Measurements from ENCODE around the gene SMTNL2. TPM values are rescaled to one million over a fixed set of nuclear protein-coding genes. Genes with fewer than 3 reads are reported as not detected.

Gene SMTNL2
- total RNA-seq, 3 donors from 2014 or later: not detected

DNA sequence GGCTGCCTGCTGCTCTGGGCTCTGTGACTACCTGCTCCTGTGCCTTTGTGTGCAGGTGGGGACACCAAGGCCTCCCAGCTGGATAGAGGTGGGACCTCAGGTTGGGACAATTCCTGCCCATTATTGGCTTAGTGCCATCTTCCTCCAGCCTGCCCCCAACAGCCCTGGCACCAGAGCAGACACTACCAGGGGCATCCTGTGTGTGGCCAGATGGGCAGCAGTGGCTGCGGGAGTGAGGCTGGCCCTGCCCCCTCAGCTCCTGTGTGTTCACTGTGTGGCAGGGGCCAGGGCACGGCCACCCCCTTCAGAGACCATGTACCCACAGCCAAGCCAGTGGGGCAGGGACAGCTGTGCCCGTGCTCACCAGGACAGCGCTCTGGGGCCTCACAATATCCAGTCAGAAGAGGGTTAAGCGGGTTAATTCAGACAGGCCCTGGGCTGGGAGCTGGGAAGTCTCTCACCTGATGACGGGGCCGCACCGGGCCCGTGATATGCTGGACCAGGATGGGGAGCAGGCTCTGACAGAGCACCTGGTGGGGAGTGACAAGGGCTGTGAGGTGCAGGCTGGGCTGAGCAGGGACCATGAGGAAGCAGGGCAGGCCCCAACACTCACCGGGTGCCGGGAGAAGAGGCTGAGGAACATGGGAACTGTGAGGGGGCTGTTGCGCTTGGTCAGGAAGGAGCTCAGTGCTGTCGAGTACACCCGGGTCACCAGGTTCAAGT, 42.2 kb upstream of the SMTNL2 start:
- H3K9me3 Mint-ChIP-seq: no peaks in the 10 kb centered on the region
- H3K36me3 Mint-ChIP-seq (ENCODE audit: insufficient read depth): peaks cover 24% of the 10 kb centered on the region
- no peak overlapping the region for H3K4me3 Mint-ChIP-seq
- no peaks in the 10 kb centered on the region for H3K4me1 Mint-ChIP-seq (ENCODE audit: low read depth)
- ATAC-seq: no peak
- no peaks in the 10 kb centered on the region for H3K27me3 Mint-ChIP-seq (ENCODE audit: low read depth)
- DNase-seq: no peak

DNA sequence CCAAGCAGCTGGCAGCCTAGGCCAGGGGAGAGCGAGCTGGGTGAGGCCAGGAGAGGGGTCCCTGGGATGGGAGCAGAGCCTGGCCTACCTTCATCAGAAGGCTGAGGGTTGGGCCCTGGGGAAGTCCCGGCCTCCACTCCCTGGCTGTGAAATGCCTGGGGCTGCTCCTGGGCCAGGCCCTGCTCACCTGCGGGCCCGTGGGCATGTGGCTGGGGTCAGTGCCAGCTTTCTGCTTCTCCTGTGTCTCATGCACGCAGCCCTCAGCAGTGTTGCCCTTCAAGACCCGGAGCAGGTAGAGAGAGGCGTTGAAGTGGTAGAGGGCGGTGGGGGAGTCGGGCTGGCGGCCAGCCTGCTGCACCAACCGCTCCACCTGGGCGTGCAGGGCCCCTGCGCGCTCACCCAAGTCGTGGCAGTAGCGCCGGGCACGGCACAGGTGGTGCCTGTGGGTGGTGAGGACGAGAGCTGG, 41.6 kb upstream of the SMTNL2 start:
- peaks cover 26% of the 10 kb centered on the region for H3K36me3 Mint-ChIP-seq (ENCODE audit: insufficient read depth)

DNA sequence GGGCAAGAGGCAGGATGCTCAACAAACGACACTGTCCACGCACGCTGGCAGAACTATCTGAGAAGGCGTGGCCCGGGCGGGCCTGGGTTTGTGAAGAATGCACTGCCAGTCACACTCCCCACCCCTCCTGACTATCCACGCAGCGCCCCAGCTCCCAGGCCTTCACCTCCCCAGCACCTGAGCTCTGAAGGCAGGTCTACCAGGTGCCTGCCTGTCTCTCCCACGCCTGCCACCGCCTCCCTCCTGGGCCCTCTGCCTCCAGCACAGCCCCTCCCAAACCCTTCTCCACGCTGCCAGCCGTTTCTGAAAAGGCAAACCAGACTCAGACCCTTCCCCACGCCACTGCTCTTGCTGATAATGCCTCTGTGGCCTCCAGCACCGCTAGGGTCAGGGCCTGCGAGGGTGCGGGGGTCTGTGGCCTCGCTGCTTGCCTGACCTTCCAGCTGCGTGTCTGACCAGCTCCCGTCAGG, 40.7 kb upstream of the SMTNL2 start:
- no peaks in the 10 kb centered on the region for H3K9me3 Mint-ChIP-seq
- DNase-seq (no peak), ATAC-seq (no peak)
- H3K27me3 Mint-ChIP-seq (ENCODE audit: low read depth): no peaks in the 10 kb centered on the region
- peaks cover 28% of the 10 kb centered on the region for H3K36me3 Mint-ChIP-seq (ENCODE audit: insufficient read depth)
- H3K4me1 Mint-ChIP-seq (ENCODE audit: low read depth): no peaks in the 10 kb centered on the region
- no peak overlapping the region for H3K4me3 Mint-ChIP-seq

More for the DNA sequence above, 41.6 kb upstream of the SMTNL2 start:
- no peaks in the 10 kb centered on the region for H3K9me3 Mint-ChIP-seq
- no peaks in the 10 kb centered on the region for H3K27me3 Mint-ChIP-seq (ENCODE audit: low read depth)
- no peaks in the 10 kb centered on the region for H3K4me1 Mint-ChIP-seq (ENCODE audit: low read depth)
- no peak overlapping the region for H3K4me3 Mint-ChIP-seq
- DNase-seq (no peak), ATAC-seq (no peak)

DNA sequence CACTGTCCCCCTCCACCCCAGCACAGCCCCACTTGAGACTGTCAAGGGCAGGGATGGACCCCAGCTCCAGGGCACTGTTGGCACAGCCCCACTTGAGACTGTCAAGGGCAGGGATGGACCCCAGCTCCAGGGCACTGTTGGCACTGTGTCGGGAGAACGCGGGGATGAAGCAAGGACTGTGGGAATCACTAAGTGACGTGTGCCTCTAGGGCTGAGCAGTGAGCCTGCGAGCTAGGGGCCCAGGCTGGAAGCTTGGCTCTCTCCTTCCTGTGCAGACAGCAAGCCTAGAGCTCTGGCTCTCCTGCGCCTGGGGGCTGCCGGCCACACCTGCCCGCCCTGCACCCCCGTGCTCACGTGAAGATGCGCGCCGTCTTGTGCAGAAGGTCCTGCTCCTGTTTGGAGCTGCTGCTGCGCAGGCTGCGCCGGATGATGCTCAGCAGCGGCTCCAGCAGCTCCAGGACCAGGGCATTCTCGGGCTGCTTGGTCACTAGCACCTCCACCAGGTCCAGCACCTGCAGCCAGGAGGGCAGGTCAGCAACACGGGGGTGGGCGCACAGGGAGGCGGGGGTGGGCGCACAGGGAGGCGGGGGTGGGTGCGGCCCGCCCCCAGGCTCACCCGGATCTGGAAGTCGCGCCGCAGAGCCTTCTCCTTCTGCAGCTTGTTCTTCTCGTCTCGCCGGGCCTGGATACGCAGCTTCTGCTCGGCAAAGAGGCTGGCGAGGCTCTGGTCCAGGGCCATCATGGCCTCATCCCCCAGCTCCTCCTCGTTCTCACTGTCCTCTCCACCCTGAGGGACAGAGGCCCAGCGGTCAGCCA, 40.0 kb upstream of the SMTNL2 start:
- peaks cover 28% of the 10 kb centered on the region for H3K36me3 Mint-ChIP-seq (ENCODE audit: insufficient read depth)
- no peak overlapping the region for H3K4me3 Mint-ChIP-seq
- no peaks in the 10 kb centered on the region for H3K9me3 Mint-ChIP-seq
- ATAC-seq (no peak), DNase-seq (no peak)
- no peaks in the 10 kb centered on the region for H3K4me1 Mint-ChIP-seq (ENCODE audit: low read depth)
- H3K27me3 Mint-ChIP-seq (ENCODE audit: low read depth): no peaks in the 10 kb centered on the region

DNA sequence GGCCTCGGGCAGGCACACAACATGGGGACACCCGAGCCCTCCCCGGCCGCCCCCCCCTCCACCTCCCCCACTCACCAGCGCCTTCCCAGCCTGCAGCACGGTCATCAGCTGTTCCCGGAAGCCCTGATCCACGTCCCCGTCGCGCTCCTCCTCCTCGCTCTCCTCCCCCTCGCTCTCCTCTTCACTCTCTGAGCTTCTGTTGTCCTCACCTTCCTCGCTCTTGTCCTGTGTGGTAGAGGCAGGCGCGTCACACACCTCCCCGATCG, 39.4 kb upstream of the SMTNL2 start:
- ATAC-seq: no peak
- no peaks in the 10 kb centered on the region for H3K9me3 Mint-ChIP-seq

DNA sequence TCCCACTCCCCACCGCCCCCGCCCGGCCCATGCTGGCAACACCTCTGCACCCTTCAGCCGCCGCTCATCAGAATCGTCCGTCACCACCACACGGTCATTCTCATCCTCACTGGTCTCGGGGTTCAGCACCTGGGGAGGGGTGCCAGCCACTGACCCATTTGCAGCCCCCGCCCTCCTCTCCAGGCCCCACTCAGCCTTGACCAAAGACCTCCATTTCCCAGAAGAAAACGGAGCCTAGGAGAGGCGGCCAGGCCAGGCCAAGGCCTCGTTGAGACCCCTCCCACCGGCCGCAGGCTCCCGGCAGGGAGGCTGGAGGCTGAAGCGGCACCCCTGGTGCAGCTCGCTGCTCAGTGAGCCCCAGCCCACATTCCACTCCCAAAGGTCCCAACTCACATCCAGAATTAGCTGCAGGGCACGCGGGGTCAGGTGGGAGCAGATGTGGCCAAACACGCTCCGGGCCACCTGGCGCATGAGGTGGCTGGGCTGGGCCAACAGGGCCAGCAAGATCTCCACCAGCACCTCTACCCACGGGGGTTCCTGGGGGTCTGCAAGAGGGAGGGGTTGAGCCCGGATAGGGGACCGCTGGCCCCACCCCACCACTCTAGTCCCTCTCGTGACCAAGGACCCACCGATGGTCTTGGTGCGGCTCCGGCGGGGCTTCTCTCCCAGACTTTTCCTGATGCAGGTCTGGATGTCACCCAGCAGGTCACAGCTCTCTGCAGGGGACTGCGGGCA, 38.9 kb upstream of the SMTNL2 start:
- ATAC-seq (no peak), DNase-seq (no peak)
- Mint-ChIP-seq H3K9me3 (no peaks in the 10 kb centered on the region), H3K27me3 (ENCODE audit: low read depth) (no peaks in the 10 kb centered on the region), H3K4me1 (ENCODE audit: low read depth) (no peaks in the 10 kb centered on the region), H3K36me3 (ENCODE audit: insufficient read depth) (peaks cover 26% of the 10 kb centered on the region), H3K4me3 (no peak overlapping the region)

More for the DNA sequence above, 39.4 kb upstream of the SMTNL2 start:
- DNase-seq: no peak
- peaks cover 26% of the 10 kb centered on the region for H3K36me3 Mint-ChIP-seq (ENCODE audit: insufficient read depth)
- no peak overlapping the region for H3K4me3 Mint-ChIP-seq
- H3K4me1 Mint-ChIP-seq (ENCODE audit: low read depth): no peaks in the 10 kb centered on the region
- no peaks in the 10 kb centered on the region for H3K27me3 Mint-ChIP-seq (ENCODE audit: low read depth)

DNA sequence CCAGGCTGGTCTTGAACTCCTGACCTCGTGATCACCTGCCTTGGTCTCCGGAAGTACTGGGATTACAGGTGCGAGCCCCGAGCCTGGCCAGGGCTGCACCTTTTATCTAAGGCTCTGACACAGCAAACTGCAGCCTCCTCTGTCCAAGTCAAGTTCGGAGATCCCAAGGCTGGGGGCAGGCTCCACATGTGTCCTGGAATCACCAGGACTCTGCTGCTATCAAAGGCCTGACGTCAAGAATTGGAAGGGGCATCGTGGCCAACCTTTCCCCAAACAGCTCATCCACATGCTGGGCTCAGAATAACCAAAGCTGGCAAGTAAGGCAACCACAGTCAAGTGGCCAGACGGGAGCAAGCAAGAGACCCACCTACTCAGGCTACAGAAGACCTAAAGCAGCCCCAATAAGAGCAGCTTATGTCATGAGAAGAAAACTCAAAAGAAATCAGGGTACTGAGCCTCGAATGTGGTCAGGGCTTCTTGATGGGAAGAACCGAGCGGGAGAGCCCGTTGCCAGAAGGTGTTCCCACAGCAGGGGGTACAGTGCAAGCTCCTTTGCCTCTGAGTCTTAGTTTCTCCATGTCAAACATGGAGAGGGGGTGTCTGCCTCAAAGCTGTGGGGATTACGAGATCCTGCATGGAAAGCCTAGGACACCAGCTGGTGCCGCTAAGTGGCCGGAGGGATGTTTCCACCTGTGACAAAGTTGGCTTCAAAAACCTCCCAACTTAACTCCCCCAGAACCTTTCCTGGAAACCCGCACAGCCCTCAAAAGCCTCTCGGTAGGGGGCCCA, 37.0 kb upstream of the SMTNL2 start:
- H3K4me1 Mint-ChIP-seq (ENCODE audit: low read depth): peaks cover 2% of the 10 kb centered on the region
- H3K4me3 Mint-ChIP-seq: no peak overlapping the region
- ATAC-seq: no peak
- peaks cover 25% of the 10 kb centered on the region for H3K36me3 Mint-ChIP-seq (ENCODE audit: insufficient read depth)
- no peaks in the 10 kb centered on the region for H3K9me3 Mint-ChIP-seq
- no peaks in the 10 kb centered on the region for H3K27me3 Mint-ChIP-seq (ENCODE audit: low read depth)
- DNase-seq: no peak

DNA sequence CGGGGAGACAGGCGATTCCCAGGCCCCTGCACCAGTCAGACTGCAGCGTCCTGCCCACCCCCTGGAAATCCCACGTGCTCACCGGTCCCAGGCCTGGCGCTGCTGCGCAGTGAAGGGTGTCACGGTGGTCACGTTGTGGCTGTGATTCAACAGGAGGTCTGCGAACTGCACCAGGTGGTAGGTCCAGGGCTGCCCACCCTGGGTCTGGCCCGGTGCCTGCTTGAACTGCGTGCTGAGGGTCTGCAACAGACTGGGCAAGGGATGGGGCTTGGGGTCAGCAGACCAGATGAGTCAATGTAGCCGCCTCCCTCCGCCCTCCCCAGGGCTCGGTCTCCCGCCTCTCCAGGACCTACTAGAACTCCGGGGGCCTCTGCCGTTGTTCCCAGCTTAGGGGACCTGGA, 36.3 kb upstream of the SMTNL2 start:
- H3K9me3 Mint-ChIP-seq: no peaks in the 10 kb centered on the region
- H3K36me3 Mint-ChIP-seq (ENCODE audit: insufficient read depth): peaks cover 23% of the 10 kb centered on the region
- H3K27me3 Mint-ChIP-seq (ENCODE audit: low read depth): no peaks in the 10 kb centered on the region
- DNase-seq: no peak
- peaks cover 2% of the 10 kb centered on the region for H3K4me1 Mint-ChIP-seq (ENCODE audit: low read depth)
- no peak overlapping the region for H3K4me3 Mint-ChIP-seq
- ATAC-seq: no peak

DNA sequence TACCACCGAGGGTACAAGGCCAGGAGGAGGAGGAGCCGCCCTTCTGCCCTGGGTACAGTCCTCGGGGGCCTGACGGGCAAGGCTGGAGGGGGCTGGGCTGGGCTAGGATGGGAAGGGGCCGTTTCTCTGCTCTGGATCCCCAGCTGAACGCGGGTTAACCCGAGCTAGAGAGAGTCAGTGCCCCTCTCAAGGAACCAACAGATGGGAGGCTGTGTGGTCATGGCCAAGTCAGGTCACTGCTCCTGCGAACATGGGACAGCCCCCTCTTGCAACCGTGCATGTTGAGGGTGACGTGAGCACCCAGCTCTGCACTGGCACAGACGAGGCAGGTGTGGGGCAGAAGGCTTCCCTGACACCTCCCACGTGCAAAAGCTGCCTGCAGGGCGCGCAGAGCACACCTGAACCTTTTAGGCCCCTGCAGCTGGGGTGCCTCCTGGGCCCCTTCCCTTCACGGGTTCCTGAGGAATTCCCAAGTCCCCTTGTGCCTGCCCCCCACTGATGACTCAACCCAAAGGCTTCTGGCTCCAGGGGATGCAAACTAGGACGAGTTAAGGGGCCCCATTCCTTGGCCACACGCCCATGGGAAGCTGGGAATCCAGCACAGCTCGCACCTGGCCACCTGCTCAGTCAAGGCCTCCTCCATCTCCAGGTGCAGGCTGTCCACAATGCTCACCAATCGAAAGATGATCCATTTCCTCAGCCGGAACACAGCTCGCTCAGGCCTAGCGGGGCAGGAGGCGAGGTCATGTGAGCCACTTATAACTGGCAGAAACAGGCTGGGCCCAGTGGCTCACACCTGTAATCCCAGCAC, 35.4 kb upstream of the SMTNL2 start:
- Mint-ChIP-seq H3K27me3 (ENCODE audit: low read depth) (no peaks in the 10 kb centered on the region), H3K9me3 (no peaks in the 10 kb centered on the region)
- ATAC-seq: no peak

DNA sequence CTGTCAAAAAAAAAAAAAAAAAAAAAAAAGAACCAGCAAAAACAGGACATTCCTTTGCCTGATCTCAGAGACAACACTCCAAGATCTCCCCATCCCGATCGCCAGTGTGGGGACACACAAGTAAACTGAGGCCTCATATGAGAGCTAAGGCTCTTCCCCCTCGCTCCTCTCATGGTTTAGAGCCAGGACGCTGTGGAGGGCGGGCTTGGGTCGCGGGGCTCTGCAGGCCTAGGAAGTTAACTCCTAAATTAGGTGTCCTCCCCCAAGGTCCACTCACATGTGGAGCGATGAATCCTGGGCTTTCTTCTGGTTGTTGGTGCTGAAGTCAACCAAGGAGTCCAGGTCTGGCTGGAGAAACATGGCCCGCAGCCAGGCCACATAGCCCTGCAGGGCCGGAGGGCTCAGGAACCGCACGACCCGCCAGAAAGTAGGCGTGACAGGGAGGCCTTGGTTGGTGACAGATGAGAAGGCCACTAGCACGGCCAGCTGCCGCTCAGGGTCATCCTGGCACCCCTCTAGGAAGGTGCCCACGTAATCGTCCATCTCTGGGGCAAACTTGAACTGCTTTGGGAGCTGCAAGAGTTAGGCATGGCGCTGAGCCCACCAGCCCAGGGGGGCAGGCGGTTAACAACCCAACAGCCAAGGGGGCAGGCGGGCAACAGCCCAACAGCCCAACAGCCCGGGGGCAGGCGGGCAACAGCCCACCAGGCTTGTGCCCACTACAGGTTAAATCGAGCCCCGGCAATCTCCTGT, 34.4 kb upstream of the SMTNL2 start:
- H3K4me1 Mint-ChIP-seq (ENCODE audit: low read depth): peaks cover 14% of the 10 kb centered on the region
- H3K36me3 Mint-ChIP-seq (ENCODE audit: insufficient read depth): peaks cover 20% of the 10 kb centered on the region
- no peaks in the 10 kb centered on the region for H3K9me3 Mint-ChIP-seq
- DNase-seq (no peak), ATAC-seq (no peak)
- no peak overlapping the region for H3K4me3 Mint-ChIP-seq
- no peaks in the 10 kb centered on the region for H3K27me3 Mint-ChIP-seq (ENCODE audit: low read depth)

More for the DNA sequence above, 35.4 kb upstream of the SMTNL2 start:
- H3K36me3 Mint-ChIP-seq (ENCODE audit: insufficient read depth): peaks cover 22% of the 10 kb centered on the region
- no peak overlapping the region for H3K4me3 Mint-ChIP-seq
- DNase-seq: no peak
- H3K4me1 Mint-ChIP-seq (ENCODE audit: low read depth): peaks cover 7% of the 10 kb centered on the region

DNA sequence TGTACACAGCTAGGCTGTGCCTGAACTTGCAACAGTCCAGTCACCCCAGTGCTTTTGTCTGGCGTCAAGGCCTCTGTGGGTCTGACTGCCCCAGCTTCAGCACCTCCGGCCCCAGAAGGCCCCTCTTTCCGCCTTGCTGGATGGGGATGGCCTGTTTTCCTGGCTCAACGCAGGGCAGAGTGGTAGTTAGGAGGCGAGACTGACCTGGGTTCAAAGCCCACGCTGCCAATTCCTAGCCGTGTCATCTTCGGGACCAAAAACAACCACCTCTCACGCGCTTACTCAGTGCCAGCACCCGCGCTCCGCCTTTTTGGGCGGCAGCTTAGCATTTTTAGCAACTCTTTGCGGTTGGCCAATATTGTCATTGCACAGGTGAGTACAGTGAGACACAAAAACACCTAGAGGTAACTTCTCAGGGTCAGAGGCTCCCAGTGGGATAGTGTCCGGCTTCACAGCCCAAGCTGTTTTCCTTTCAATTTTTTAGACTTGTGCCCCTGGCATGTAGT, 33.7 kb upstream of the SMTNL2 start:
- no peaks in the 10 kb centered on the region for H3K9me3 Mint-ChIP-seq
- DNase-seq (no peak), ATAC-seq (no peak)
- no peak overlapping the region for H3K4me3 Mint-ChIP-seq
- peaks cover 20% of the 10 kb centered on the region for H3K36me3 Mint-ChIP-seq (ENCODE audit: insufficient read depth)
- no peaks in the 10 kb centered on the region for H3K27me3 Mint-ChIP-seq (ENCODE audit: low read depth)
- peaks cover 16% of the 10 kb centered on the region for H3K4me1 Mint-ChIP-seq (ENCODE audit: low read depth)

DNA sequence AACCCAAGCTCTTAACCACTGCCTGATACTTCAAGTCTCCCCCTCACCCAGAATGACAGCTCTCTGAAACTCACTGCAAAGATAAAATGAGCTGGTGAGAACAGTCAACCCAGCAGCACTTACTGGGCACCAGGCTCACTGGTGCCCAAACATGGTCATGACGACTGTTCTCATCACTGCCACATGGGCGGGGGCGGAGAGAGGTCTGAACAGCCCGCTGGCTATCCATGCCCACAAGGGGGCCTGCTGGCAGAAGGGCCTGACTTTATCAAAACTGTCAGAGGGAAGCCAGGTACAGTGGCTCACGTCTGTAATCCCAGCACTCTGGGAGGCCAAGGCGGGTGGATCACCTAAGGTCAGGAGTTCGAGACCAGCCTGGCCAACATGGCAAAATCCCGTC, 33.2 kb upstream of the SMTNL2 start:
- DNase-seq: no peak
- Mint-ChIP-seq H3K36me3 (ENCODE audit: insufficient read depth) (peaks cover 20% of the 10 kb centered on the region), H3K9me3 (no peaks in the 10 kb centered on the region), H3K4me3 (no peak overlapping the region), H3K4me1 (ENCODE audit: low read depth) (peaks cover 22% of the 10 kb centered on the region), H3K27me3 (ENCODE audit: low read depth) (no peaks in the 10 kb centered on the region)
- ATAC-seq: no peak
